ENCODE data around the gene DTL.
"Not testable (repeated sequence)": the region's sequence is repeated elsewhere in the genome, so short reads cannot be mapped to it uniquely, and the experiment has no call there.

DTL gene

GRCh38 chr1:212035123-212035834 is at the start of gene DTL, which contains the start of gene INTS7:
Gene DTL, plus strand, starts transcription at chr1:212035748. Its CDS starts 143 bp downstream, at chr1:212035891.
Gene INTS7, minus strand, starts transcription at chr1:212035557. Its CDS starts 120 bp downstream, at chr1:212035437.
- Histone ChIP-seq H3K36me3 (ENCODE audit: insufficient read depth, low read length) (no peaks in the 10 kb centered on the region), H3K9ac (ENCODE audit: low read length) (peak within 1 kb of the TSS; percentile 25), H3K4me3 (ENCODE audit: low read depth in 1 of 2, low read length in 2 of 2) (peak within 1 kb of the TSS; percentile 47 to 76), H3K27ac (ENCODE audit: low read depth, low read length) (peak within 1 kb of the TSS; percentile 90), H3K9me3 (ENCODE audit: low read length) (no peaks in the 10 kb centered on the region), H3K27me3 (ENCODE audit: control insufficient read depth in 1 of 2, insufficient read depth in 2 of 2, low read length in 2 of 2) (no peaks in the 10 kb centered on the region), H3K4me1 (ENCODE audit: insufficient read depth, low read length) (no peaks in the 10 kb centered on the region)

DNA sequence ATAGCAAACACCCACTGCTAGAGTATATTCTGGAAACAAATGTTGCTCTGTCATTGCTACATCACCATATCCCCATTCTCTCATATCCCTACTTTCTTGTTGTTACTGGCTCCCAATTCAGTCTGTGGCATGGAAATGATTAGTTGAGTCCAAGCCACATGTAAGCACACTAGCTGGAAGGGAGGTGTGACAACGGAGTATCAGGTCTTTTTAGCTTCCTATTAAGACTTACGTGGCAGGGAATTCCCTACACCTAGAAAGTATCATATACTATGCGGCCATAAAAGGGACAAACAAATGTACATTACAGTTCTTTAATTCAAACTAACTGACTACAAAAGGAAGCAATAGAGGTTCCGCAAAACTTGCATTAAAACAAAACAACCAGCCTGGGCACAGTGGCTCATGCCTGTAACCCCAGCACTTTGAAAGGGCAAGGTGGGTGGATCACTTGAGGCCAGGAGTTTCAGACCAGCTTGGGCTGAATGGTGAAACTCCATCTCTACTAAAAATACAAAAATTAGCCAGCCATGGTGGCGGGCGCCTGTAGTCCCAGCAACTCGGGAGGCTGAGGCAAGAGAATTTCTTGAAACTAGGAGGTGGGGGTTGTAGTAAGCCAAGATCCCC is 48.8 kb upstream of the DTL start:
- Histone ChIP-seq H3K9ac (ENCODE audit: low read length) (no peak overlapping the region), H3K27ac (ENCODE audit: low read depth, low read length) (no peak overlapping the region), H3K36me3 (ENCODE audit: insufficient read depth, low read length) (peaks cover 9% of the 10 kb centered on the region), H3K4me3 (ENCODE audit: low read depth in 1 of 2, low read length in 2 of 2) (no peak overlapping the region), H3K27me3 (ENCODE audit: control insufficient read depth in 1 of 2, insufficient read depth in 2 of 2, low read length in 2 of 2) (no peaks in the 10 kb centered on the region), H3K4me1 (ENCODE audit: insufficient read depth, low read length) (no peaks in the 10 kb centered on the region), H3K9me3 (ENCODE audit: low read length) (no peaks in the 10 kb centered on the region)

- H3K27ac ChIP-seq (ENCODE audit: low read depth, low read length), result no peak overlapping the region
- H3K9ac ChIP-seq (ENCODE audit: low read length), result no peak overlapping the region
- no peak overlapping the region for H3K4me3 ChIP-seq (ENCODE audit: low read depth in 1 of 2, low read length in 2 of 2)
- no peaks in the 10 kb centered on the region for H3K9me3 ChIP-seq (ENCODE audit: low read length)
- no peaks in the 10 kb centered on the region for H3K4me1 ChIP-seq (ENCODE audit: insufficient read depth, low read length)
- no peaks in the 10 kb centered on the region for H3K27me3 ChIP-seq (ENCODE audit: control insufficient read depth in 1 of 2, insufficient read depth in 2 of 2, low read length in 2 of 2)
- peaks cover 5% of the 10 kb centered on the region for H3K36me3 ChIP-seq (ENCODE audit: insufficient read depth, low read length)
Measured at GRCh38 chr1:211991695-211992094, 43.9 kb upstream of the DTL start.

DNA sequence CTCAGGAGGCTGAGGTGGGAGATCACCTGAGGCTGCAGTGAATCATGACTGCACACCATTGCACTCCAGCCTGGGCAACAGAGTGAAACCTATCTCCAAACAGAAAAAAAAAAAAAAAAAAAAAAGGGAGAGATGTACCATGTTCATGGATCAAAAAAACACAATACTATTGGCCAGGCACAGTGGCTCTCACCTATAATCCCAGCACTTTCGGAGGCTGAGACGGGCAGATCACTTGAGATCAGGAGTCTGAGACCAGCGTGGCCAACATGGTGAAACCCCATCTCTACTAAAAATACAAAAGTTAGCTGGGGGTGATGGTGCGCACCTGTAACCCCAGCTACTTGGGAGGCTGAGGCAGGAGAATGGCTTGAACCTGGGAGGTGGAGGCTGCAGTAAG is 38.1 kb upstream of the DTL start:
- H3K9ac ChIP-seq (ENCODE audit: low read length); H3K4me1 ChIP-seq (ENCODE audit: insufficient read depth, low read length); H3K9me3 ChIP-seq (ENCODE audit: low read length); H3K27me3 ChIP-seq (ENCODE audit: control insufficient read depth in 1 of 2, insufficient read depth in 2 of 2, low read length in 2 of 2); H3K36me3 ChIP-seq (ENCODE audit: insufficient read depth, low read length); H3K27ac ChIP-seq (ENCODE audit: low read depth, low read length): not testable (repeated sequence)
- peak overlapping the region in 1 of 2 donors; percentile 18 for H3K4me3 ChIP-seq (ENCODE audit: low read depth in 1 of 2, low read length in 2 of 2)

DNA sequence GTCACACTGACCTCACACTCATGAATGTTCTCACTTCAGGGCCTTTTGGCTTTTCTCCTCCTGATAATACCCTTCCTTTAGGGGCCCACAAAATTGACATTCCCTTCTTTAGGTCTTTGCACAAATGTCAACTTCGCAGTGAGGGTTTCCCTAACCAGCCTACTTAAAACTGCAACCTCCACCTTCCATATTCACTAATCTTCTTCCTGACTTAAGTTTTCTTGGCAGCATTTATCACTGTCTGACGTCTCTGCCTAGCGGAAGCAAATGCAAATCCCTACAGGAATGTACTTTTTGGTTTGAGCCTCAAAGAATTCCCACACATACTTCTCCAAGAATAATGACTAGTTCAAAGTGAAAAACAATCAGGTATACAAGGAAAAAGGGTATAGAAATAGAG is 33.0 kb upstream of the DTL start:
- Histone ChIP-seq H3K9me3 (ENCODE audit: low read length) (no peaks in the 10 kb centered on the region), H3K9ac (ENCODE audit: low read length) (no peak overlapping the region), H3K4me3 (ENCODE audit: low read depth in 1 of 2, low read length in 2 of 2) (no peak overlapping the region), H3K27me3 (ENCODE audit: control insufficient read depth in 1 of 2, insufficient read depth in 2 of 2, low read length in 2 of 2) (no peaks in the 10 kb centered on the region), H3K36me3 (ENCODE audit: insufficient read depth, low read length) (no peaks in the 10 kb centered on the region), H3K27ac (ENCODE audit: low read depth, low read length) (no peak overlapping the region), H3K4me1 (ENCODE audit: insufficient read depth, low read length) (no peaks in the 10 kb centered on the region)

- Histone ChIP-seq H3K27ac (ENCODE audit: low read depth, low read length) (no peak overlapping the region), H3K9me3 (ENCODE audit: low read length) (no peaks in the 10 kb centered on the region), H3K9ac (ENCODE audit: low read length) (no peak overlapping the region), H3K36me3 (ENCODE audit: insufficient read depth, low read length) (no peaks in the 10 kb centered on the region), H3K27me3 (ENCODE audit: control insufficient read depth in 1 of 2, insufficient read depth in 2 of 2, low read length in 2 of 2) (no peaks in the 10 kb centered on the region), H3K4me3 (ENCODE audit: low read depth in 1 of 2, low read length in 2 of 2) (no peak overlapping the region), H3K4me1 (ENCODE audit: insufficient read depth, low read length) (no peaks in the 10 kb centered on the region)
Measured at GRCh38 chr1:212004895-212005608, 30.5 kb upstream of the DTL start.

- H3K36me3 ChIP-seq (ENCODE audit: insufficient read depth, low read length), result no peaks in the 10 kb centered on the region
- no peak overlapping the region for H3K9ac ChIP-seq (ENCODE audit: low read length)
- H3K4me3 ChIP-seq (ENCODE audit: low read depth in 1 of 2, low read length in 2 of 2), result no peak overlapping the region
- no peaks in the 10 kb centered on the region for H3K9me3 ChIP-seq (ENCODE audit: low read length)
- H3K27ac ChIP-seq (ENCODE audit: low read depth, low read length), result no peak overlapping the region
- no peaks in the 10 kb centered on the region for H3K27me3 ChIP-seq (ENCODE audit: control insufficient read depth in 1 of 2, insufficient read depth in 2 of 2, low read length in 2 of 2)
- H3K4me1 ChIP-seq (ENCODE audit: insufficient read depth, low read length), result no peaks in the 10 kb centered on the region
Measured at GRCh38 chr1:212007178-212007577, 28.4 kb upstream of the DTL start.

DNA sequence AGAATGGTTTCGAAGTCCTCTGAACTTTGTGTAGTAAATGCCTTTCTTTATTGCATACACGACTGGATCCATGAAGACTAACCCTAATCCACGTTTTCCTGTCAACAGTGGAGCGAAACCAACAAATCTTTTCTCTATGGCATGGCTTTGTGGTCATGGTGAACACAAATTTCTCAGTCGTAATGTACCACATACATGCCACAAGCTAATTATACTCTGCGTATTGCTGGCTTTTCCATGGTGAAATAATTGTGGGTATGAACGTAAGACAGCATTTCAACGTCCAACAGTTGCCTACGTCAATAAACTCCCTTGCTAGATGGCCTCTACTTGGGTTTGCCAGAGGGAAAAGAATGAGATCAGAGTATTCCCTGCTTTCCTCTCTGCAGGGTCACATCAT is 27.7 kb upstream of the DTL start:
- Histone ChIP-seq H3K4me1 (ENCODE audit: insufficient read depth, low read length) (no peaks in the 10 kb centered on the region), H3K27me3 (ENCODE audit: control insufficient read depth in 1 of 2, insufficient read depth in 2 of 2, low read length in 2 of 2) (no peaks in the 10 kb centered on the region), H3K9me3 (ENCODE audit: low read length) (no peaks in the 10 kb centered on the region)

GRCh38 chr1:212009561-212009960 is 26.0 kb upstream of the DTL start:
- Histone ChIP-seq H3K4me1 (ENCODE audit: insufficient read depth, low read length) (no peaks in the 10 kb centered on the region), H3K4me3 (ENCODE audit: low read depth in 1 of 2, low read length in 2 of 2) (no peak overlapping the region), H3K27me3 (ENCODE audit: control insufficient read depth in 1 of 2, insufficient read depth in 2 of 2, low read length in 2 of 2) (no peaks in the 10 kb centered on the region), H3K9ac (ENCODE audit: low read length) (no peak overlapping the region), H3K36me3 (ENCODE audit: insufficient read depth, low read length) (no peaks in the 10 kb centered on the region), H3K9me3 (ENCODE audit: low read length) (no peaks in the 10 kb centered on the region), H3K27ac (ENCODE audit: low read depth, low read length) (no peak overlapping the region)

More for the DNA sequence above, 27.7 kb upstream of the DTL start:
- no peak overlapping the region for H3K27ac ChIP-seq (ENCODE audit: low read depth, low read length)
- H3K9ac ChIP-seq (ENCODE audit: low read length), result no peak overlapping the region
- H3K36me3 ChIP-seq (ENCODE audit: insufficient read depth, low read length), result no peaks in the 10 kb centered on the region
- H3K4me3 ChIP-seq (ENCODE audit: low read depth in 1 of 2, low read length in 2 of 2), result no peak overlapping the region

- H3K4me1 ChIP-seq (ENCODE audit: insufficient read depth, low read length), result no peaks in the 10 kb centered on the region
Measured at GRCh38 chr1:212010004-212010403, 25.5 kb upstream of the DTL start.

GRCh38 chr1:212012034-212012740 is 23.4 kb upstream of the DTL start:
- no peaks in the 10 kb centered on the region for H3K27me3 ChIP-seq (ENCODE audit: control insufficient read depth in 1 of 2, insufficient read depth in 2 of 2, low read length in 2 of 2)
- no peak overlapping the region for H3K27ac ChIP-seq (ENCODE audit: low read depth, low read length)
- peaks cover 4% of the 10 kb centered on the region for H3K36me3 ChIP-seq (ENCODE audit: insufficient read depth, low read length)
- no peak overlapping the region for H3K9ac ChIP-seq (ENCODE audit: low read length)
- H3K4me3 ChIP-seq (ENCODE audit: low read depth in 1 of 2, low read length in 2 of 2), result no peak overlapping the region
- H3K9me3 ChIP-seq (ENCODE audit: low read length), result no peaks in the 10 kb centered on the region
- no peaks in the 10 kb centered on the region for H3K4me1 ChIP-seq (ENCODE audit: insufficient read depth, low read length)

More at GRCh38 chr1:212010004-212010403, 25.5 kb upstream of the DTL start:
- Histone ChIP-seq H3K27ac (ENCODE audit: low read depth, low read length) (no peak overlapping the region), H3K36me3 (ENCODE audit: insufficient read depth, low read length) (no peaks in the 10 kb centered on the region), H3K27me3 (ENCODE audit: control insufficient read depth in 1 of 2, insufficient read depth in 2 of 2, low read length in 2 of 2) (no peaks in the 10 kb centered on the region), H3K4me3 (ENCODE audit: low read depth in 1 of 2, low read length in 2 of 2) (no peak overlapping the region), H3K9me3 (ENCODE audit: low read length) (no peaks in the 10 kb centered on the region), H3K9ac (ENCODE audit: low read length) (no peak overlapping the region)

Data from muscle layer of colon (tissue), 2 donors.